Measurements from ENCODE around the gene CDH4.
"Not testable (repeated sequence)": the region's sequence is repeated elsewhere in the genome, so short reads cannot be mapped to it uniquely, and the experiment has no call there.

The CDH4 gene

DNA sequence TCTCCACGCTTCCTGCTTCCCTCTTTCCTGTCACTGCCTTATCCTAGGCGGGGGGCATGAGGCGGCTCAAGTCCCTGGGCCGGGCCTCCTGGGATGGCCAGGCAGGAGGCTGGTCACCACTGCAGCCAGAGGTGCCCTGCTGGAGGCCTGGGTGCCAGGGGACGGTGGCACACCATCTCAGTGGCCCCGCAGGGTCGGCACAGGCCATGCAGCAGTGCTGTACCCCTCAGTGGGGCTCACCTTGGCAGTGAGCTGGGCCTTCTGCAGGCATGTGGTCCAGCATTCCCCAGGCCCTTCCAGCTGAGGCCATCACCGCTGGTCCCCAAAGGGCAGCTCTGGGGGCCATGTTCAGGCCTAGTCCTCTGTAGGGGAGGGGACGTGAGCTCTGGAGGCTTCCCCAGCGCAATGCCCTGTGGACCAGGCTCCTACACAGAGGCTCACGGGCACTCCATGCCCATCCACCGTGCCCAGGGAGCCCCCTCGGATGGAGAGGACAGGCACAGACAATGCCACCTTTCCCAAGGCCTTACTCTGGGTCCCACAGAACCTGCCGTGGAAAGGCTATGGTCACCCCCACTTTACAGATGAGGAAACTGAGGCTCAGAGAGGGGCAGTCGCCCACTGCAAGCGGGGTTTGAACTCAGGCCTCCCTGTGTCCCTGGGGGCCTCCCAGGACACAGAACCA, 689.8 kb downstream of the CDH4 start:
- ChIA-PET CTCF (no interaction called here), POLR2A (ENCODE audit: low non-redundant PET) (no interaction called here)
- TF ChIP-seq CTCF (conservative IDR thresholded peaks at IDR 0.05; ENCODE audit: low read depth), result no peak
- DNase-seq (ENCODE audit: low spot score), result no peak
- H3K27ac ChIP-seq, result no peak overlapping the region

DNA sequence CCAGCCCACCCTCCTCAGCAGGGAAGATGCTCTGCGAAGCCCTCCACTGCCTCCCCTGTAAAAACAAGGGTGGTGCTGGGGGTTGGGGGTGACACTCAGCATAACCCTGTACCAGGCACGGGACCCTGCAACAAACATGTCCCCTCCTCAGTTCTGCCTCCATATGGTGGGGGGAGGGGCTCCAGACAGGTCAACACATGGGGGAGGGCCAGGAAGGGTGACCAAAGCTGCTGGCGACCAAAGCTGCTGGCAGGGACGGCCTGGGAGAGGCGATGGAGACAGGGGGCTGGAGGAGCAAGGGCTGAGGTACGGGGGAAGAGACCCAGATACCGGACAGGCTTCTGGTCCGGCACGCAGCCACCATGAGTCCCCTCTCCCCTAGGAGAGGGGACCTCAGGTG, 690.5 kb downstream of the CDH4 start:
- H3K27ac ChIP-seq, result no peak overlapping the region
- CTCF ChIA-PET, result no interaction called here
- TF ChIP-seq CTCF (conservative IDR thresholded peaks at IDR 0.05; ENCODE audit: low read depth), result no peak
- POLR2A ChIA-PET (ENCODE audit: low non-redundant PET), result no interaction called here
- no peak for DNase-seq (ENCODE audit: low spot score)

GRCh38 chr20:61944967-61945366, 692.9 kb downstream of the CDH4 start:
- DNase-seq (ENCODE audit: low spot score); CTCF ChIA-PET; H3K27ac ChIP-seq; POLR2A ChIA-PET (ENCODE audit: low non-redundant PET): not testable (repeated sequence)

- POLR2A ChIA-PET (ENCODE audit: low non-redundant PET); DNase-seq (ENCODE audit: low spot score); CTCF ChIA-PET; H3K27ac ChIP-seq: not testable (repeated sequence)
Observed at GRCh38 chr20:61945495-61945894, 693.4 kb downstream of the CDH4 start.

GRCh38 chr20:61948056-61948455, 696.0 kb downstream of the CDH4 start:
- H3K27ac ChIP-seq; POLR2A ChIA-PET (ENCODE audit: low non-redundant PET); DNase-seq (ENCODE audit: low spot score); CTCF ChIA-PET: not testable (repeated sequence)

DNA sequence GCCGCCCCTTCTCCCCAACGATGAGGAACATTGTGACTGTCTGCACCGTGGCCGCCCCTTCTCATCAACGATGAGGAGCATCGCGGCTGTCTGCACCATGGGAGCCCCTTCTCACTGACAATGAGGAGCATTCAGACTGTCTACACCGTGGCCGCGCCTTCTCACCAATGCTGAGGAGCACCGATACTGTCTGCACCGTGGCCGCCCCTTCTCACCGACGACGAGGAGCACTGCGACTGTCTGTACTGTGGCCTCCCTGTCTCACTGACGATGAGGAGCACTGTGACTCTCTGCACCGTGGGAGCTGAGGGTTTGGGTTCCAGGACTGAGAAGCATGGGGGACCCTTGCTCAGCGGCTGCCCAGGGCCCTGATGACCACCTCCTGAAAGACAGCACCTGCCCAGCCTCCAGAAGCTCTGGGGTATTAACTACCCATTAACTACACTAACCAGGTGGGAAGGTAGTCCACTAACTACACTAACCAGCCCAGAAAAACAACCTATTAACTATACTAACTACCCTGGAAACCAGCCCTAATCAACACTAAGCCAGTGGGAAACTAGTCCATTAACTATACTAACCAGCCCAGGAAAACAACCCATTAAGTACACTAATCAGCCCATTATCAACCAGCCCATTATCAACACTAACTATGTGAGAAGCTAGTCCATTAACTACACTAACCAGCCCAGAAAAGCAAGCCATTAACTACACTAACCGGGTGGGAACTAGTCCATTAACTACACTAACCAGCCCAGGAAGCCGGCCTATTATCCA, 696.7 kb downstream of the CDH4 start:
- ChIA-PET POLR2A (ENCODE audit: low non-redundant PET) (no interaction called here), CTCF (no interaction called here)
- no peak for TF ChIP-seq CTCF (conservative IDR thresholded peaks at IDR 0.05; ENCODE audit: low read depth)
- no peak for DNase-seq (ENCODE audit: low spot score)
- H3K27ac ChIP-seq, result no peak overlapping the region

- no peak for TF ChIP-seq CTCF (conservative IDR thresholded peaks at IDR 0.05; ENCODE audit: low read depth)
- ChIA-PET CTCF (no interaction called here), POLR2A (ENCODE audit: low non-redundant PET) (no interaction called here)
- DNase-seq (ENCODE audit: low spot score), result no peak
- H3K27ac ChIP-seq, result no peak overlapping the region
Observed at GRCh38 chr20:61949363-61949713, 697.3 kb downstream of the CDH4 start.

DNA sequence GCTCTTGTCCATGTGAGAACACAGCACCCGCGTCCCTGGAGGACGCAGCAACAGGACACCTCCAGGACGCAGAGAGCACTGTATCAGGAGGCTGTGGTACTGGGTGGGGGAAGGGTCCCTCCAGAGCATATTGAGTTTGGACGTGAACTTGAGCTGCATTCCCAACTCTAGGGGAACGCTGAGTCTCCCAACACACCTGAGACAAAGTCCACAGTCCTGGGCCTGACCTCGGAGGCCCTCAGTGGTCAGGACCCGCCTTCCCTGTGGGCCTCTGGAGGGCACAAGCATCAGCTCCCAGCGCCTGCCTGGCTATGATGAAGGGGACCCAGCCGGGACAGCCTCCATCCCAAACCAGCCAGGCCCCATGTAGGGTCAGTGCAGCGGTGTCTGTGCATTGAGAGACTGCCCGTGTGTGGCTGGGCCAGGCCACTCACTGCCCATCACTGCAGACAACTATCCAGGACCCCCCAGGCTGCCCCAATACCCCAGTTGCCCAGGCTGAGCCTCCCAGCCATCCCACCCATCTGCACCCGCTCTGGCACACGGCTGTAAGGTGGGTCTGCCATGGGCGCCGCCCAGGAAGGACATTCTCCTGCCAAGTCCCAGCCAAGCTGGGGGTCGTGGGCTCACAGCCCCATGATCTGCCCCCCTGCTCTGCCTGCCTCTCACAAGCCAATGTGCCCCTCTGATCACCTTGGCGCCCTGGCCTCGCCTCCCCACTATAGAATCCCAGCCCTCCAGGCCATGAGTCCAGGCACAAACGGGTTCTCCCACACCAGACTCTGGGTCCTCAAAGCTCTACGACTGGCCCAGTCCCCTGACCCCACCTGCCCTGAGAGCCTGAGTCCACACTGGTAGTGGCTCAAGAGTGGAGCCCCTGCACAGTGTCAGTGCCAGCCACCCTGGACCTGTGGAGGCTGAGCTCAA, 697.9 kb downstream of the CDH4 start:
- no peak for TF ChIP-seq CTCF (conservative IDR thresholded peaks at IDR 0.05; ENCODE audit: low read depth)
- ChIA-PET CTCF (interaction anchor here (0.6 kb wide), 1 partner anchor 9 kb away, joined by 6 read pairs; no protein-coding TSS in a partner anchor), POLR2A (ENCODE audit: low non-redundant PET) (no interaction called here)
- H3K27ac ChIP-seq, result no peak overlapping the region
- DNase-seq (ENCODE audit: low spot score), result no peak
